Suppressor macrophage treated with lipopolysaccharide for 4 hours (primary cell): ENCODE measurements around the gene MESD.

Experiments
- DNase-seq: peaks from one replicate; pipeline ENCODE4 v3.0.0-alpha.2; 2020

The MESD gene

GRCh38 chr15:81014446-81015093 is 25.0 kb upstream of the MESD start:
- no peak for DNase-seq

- no peak for DNase-seq
Observed at GRCh38 chr15:81013396-81013929, 23.8 kb upstream of the MESD start.

- DNase-seq: no peak
Observed at GRCh38 chr15:81012588-81012987, 23.0 kb upstream of the MESD start.

DNA sequence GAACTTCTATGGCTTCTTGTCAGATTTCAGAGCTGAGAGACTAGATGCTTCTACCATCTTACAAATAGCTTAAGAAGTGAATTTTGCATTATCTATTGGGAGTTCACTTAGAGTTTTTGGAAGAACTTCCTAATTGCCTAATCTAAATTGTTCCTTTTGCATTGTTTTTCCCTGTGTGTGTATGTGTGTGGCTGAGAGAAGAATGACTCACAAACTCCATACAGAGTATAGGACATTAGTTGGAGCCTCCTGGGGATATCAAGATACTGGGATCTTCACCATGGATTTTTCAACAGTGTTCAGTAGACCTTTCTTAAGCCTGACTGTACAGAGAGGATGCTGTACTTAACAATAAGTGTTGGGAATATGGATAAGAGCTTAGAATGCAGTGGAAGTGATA is 22.0 kb upstream of the MESD start:
- no peak for DNase-seq

DNA sequence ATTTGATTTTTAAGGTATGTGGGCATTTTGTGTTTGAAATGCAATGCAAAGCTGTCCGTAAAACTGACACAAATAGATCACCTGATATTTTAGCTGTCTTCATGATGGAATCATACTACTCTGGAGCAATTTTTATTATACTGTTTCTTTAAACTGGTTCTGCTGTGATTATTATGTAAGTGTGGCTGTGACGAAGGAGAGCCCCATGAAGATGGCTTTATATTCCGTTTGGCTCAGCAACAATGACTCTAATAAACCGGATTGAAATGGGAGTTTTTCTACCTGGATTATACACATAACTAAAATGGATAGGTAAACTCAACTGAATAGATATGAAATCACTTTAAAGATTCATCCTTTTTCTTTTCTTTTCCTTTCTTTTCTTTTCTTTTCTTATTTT is 20.5 kb upstream of the MESD start:
- DNase-seq: no peak

DNA sequence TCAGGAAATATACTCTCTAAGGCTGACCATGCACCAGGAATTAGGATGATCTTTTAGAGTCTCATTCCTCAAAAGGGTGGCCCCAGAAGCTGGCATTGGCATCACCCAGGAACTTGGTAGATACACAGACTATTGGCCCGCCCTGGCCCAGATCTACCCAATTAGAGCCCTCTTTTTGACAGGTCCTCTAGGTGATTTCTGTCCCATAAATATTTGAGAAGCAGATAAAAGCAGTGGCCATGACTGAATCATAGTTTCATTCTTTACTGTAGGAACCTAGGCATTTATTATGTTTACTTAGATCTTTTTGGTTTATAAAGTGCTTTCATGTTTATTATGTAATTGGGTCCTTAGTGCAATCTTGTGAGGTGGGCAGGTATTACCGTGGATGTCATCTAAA is 18.7 kb upstream of the MESD start:
- DNase-seq: no peak

GRCh38 chr15:81007428-81008064 is 17.9 kb upstream of the MESD start:
- no peak for DNase-seq

DNA sequence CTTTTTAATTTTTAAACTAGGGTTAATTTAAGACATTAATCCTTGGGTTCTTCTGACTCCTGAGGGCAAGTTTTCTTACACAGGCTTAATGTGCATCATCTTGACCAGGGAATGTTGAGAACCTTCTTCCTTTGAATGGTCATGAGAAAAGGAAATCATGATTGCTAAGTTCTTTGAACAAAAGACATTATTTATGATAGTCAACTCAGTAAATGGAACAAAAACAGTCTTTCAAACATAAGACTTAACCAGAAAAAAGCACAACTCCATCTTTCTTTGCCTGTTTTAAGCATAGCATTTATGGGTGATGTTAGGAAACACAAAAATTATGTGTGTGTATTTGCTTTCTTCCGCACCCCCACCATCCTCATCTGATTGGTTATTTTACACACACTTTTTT is 16.5 kb upstream of the MESD start:
- DNase-seq: no peak

GRCh38 chr15:81003097-81003350 is 13.4 kb upstream of the MESD start:
- DNase-seq: no peak

DNA sequence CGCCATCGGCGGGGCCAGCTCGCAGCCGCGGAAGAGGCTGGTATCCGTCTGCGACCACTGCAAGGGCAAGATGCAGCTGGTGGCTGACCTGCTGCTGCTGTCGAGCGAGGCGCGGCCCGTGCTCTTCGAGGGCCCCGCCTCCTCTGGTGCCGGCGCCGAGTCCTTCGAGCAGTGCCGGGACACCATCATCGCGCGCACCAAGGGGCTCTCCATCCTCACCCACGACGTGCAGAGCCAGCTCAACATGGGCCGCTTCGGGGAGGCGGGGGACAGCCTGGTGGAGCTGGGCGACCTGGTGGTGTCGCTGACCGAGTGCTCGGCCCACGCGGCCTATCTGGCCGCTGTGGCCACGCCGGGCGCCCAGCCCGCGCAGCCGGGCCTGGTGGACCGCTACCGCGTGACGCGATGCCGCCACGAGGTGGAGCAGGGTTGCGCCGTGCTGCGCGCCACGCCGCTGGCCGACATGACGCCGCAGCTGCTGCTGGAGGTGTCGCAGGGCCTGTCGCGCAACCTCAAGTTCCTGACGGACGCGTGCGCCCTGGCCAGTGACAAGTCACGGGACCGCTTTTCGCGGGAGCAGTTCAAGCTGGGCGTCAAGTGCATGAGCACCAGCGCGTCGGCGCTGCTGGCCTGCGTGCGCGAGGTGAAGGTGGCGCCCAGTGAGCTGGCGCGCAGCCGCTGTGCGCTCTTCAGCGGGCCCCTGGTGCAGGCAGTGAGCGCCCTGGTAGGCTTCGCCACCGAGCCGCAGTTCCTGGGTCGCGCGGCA is 12.9 kb upstream of the MESD start:
- DNase-seq: no peak

DNA sequence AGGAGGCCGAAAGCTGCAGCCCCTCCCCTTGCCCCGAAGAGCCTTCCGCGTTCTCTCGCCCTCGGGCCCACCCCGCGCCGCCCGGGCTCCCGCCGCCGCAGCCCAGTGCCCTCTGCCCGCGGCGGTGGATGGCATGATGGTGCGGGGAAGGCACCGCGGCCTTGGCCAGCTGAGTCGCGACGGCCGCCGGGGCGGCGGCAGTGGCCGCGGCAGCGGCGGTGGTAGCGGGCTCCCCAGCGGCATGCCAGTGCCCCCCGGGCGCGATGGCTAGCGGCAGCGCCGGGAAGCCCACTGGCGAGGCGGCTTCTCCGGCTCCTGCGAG is 12.4 kb upstream of the MESD start:
- DNase-seq: no peak

- DNase-seq: peak; percentile 80
Observed at GRCh38 chr15:81001152-81002008, 11.8 kb upstream of the MESD start.

- DNase-seq: peak; percentile 96
Observed at GRCh38 chr15:81000624-81001151, 11.1 kb upstream of the MESD start, which contains the start of gene TLNRD1. Gene TLNRD1, plus strand, starts transcription at chr15:81000923. Its CDS starts 1,349 bp downstream, at chr15:81002272.

DNA sequence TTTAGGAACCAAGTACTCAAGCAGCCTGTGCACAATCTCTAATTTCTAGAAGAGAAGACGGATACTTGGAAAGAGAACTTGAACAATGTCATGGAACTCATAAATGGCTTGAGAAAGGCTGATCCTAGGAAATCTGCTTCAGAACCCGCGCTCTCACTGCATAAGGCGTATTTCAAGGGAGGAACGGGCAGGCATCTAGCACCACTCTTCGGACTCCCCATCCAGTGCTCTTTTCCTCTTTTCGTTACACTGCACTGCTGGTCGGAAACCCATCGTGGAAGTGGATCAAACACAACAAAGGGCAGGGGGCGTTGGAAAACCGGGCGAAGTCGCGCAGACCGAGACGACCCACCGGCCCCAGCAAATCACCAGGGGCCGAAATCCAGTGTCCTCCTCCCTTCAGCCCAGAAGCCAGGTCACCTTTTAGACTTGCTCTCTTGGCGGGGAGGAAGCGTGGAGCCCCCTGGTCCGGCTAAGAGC is 10.6 kb upstream of the MESD start:
- DNase-seq: no peak

DNA sequence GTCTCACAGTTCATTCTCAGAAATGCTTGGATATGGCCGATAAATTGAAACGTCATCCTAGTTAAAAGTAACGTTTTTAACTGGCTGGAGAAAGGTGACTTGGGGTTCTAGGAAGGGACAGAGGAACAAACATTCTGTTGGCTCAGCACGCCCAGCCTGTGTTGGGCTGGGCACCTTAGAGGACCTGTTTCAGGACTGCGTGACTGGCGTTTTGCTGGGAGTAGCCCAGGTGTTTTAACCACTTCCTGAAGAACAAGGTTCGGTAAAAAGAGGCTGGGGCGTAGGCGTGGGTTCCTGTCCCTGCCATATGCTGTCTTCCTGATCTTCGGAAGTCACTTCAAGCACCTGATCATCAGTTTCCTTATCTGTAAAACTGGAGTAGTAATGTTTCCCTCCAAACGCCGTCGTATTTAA is 10.0 kb upstream of the MESD start:
- DNase-seq: no peak

DNA sequence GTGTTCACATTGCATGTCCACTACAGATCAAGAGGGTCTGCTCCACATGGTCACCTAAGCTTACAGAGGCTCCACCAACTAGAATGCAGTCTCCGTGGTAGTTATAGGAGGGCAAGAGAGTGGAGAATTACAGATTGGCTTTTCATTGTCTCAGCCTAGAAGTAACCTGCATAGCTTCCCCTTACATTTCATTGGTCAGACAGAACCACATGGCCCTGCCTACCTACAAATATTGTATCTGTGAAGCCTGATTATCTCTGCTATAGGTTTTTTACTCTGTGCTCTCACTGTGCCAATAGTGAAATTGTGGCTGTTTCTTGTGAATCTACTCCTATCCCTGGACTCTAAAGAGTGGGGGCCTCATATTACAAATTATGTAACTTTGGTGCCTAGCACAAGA is 8.6 kb upstream of the MESD start:
- DNase-seq: no peak

GRCh38 chr15:80997692-80998091 is 8.1 kb upstream of the MESD start:
- DNase-seq: no peak

DNA sequence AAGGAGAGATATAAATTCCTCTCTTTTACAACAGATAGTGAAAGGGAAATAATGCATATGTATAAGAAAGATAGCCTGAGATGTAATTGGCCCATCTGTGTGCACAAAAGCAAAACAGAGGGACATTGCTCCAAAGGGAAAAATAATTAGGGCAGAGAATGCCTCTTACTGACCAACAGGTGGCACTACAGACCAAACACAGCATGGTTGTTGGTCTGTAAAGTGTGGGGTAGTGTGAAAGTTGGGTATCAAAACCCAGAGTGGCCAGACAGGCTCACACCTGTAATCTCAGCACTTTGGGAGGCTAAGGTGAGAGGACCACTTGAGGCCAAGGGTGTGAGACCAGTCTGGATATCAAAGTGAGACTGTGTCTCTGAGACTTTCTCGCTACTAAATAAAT is 6.6 kb upstream of the MESD start:
- DNase-seq: peak; percentile 49

GRCh38 chr15:80992441-80992840 is 2.8 kb upstream of the MESD start:
- DNase-seq: no peak

- peak; percentile 67 for DNase-seq
Observed at GRCh38 chr15:80992006-80992405, 2.4 kb upstream of the MESD start.

- peak; percentile 87 for DNase-seq
Observed at GRCh38 chr15:80991421-80991820, 1.8 kb upstream of the MESD start.

DNA sequence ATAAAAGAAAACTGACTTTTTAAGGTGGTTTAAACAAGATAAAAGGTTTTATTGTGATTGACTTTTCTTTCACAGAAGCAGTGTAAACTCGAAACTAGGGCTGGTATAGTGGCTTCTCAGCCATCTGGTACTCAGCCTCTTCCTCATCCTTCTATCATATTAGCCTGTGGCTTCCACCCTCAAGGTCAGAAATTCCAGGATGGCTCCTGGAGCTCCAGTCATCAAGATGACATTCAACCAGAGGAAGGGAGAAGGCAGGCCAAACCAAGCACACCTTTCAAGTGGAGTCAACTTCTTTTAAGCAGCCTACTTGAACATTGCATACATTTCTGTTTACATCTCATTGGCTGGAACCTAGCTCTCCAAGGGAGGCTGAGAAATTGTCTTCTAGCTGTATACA is 1.3 kb upstream of the MESD start:
- no peak for DNase-seq

DNA sequence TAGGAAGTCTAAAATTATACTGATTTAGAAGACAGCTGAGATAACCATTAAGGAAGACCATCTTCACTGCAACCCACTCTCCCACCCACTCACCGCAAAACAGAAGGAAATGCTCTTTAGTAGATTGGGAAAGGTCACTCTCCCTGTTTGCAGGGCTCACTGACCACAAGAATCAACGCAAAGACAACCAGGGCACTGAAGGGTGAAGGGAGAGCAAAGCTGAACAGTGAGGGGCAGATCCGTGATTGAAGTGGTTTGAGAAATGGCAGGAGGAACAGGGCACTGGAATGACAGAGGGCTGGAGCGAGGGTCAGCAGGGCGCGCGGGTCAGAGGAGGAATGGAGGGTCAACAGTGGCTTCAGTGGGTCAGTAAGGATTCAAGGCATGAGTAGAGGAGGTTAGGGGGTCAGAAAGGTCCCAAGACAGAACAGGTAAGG is 520 bp downstream of the MESD start:
- DNase-seq: peak; percentile 65
